Measurements from ENCODE around the gene PRAC1.

- no peak for TF ChIP-seq CTCF (conservative IDR thresholded peaks at IDR 0.05; ENCODE audit: low read length)
- TF ChIP-seq EZH2phosphoT487 (IDR thresholded peaks at IDR 0.05; ENCODE audit: borderline replicate concordance, low read depth, low read length) = no peak
Observed at GRCh38 chr17:48747445-48748363, 25.4 kb upstream of the PRAC1 start.

Measured in OCI-LY7 (cell line).